Activated CD8-positive, alpha-beta memory T cell treated with anti-CD3 and anti-CD28 coated beads for 4 hours (primary cell): ENCODE data around the gene ABHD17B.
"Not testable (repeated sequence)": the region's sequence is repeated elsewhere in the genome, so short reads cannot be mapped to it uniquely, and the experiment has no call there.

Source experiments
- DNase-seq, 2 donors: peaks; one replicate each; pipeline ENCODE4 v3.0.0-alpha.2; 2020; ENCODE audit warnings: low read depth in 2 of 2

ABHD17B gene

GRCh38 chr9:71911061-71911907, at the start of gene ABHD17B, which contains the start of gene C9orf85:
Gene ABHD17B, minus strand, starts transcription at chr9:71911193. Its CDS starts 36,113 bp downstream, at chr9:71875080.
Gene C9orf85, plus strand, starts transcription at chr9:71911639. Its CDS starts 96 bp downstream, at chr9:71911735.
- DNase-seq = peak; percentile 91 to 94

- DNase-seq = no peak
These were observed 44.4 kb upstream of the ABHD17B start for GRCh38 chr9:71955300-71955915.

- not testable (repeated sequence) for DNase-seq
These were observed 43.7 kb upstream of the ABHD17B start for GRCh38 chr9:71954652-71955051.

GRCh38 chr9:71944754-71945375, 33.9 kb upstream of the ABHD17B start:
- DNase-seq = no peak

- no peak for DNase-seq
These were observed 31.1 kb upstream of the ABHD17B start for GRCh38 chr9:71941998-71942567.

GRCh38 chr9:71941060-71941568, 30.1 kb upstream of the ABHD17B start:
- DNase-seq = no peak

GRCh38 chr9:71937898-71938297, 26.9 kb upstream of the ABHD17B start:
- no peak for DNase-seq

- DNase-seq = no peak
These were observed 26.2 kb upstream of the ABHD17B start for GRCh38 chr9:71937070-71937625.

GRCh38 chr9:71936066-71936465, 25.1 kb upstream of the ABHD17B start:
- no peak for DNase-seq

- no peak for DNase-seq
These were observed 20.2 kb upstream of the ABHD17B start for GRCh38 chr9:71931166-71931565.

- no peak for DNase-seq
These were observed 18.9 kb upstream of the ABHD17B start for GRCh38 chr9:71929791-71930440.

GRCh38 chr9:71929223-71929622, 18.2 kb upstream of the ABHD17B start:
- no peak for DNase-seq

GRCh38 chr9:71928806-71929205, 17.8 kb upstream of the ABHD17B start:
- DNase-seq = no peak

GRCh38 chr9:71928376-71928775, 17.4 kb upstream of the ABHD17B start:
- DNase-seq = no peak

GRCh38 chr9:71925834-71926233, 14.8 kb upstream of the ABHD17B start:
- DNase-seq = no peak

- no peak for DNase-seq
These were observed 13.6 kb upstream of the ABHD17B start for GRCh38 chr9:71924576-71924975.

- DNase-seq = no peak
These were observed 10.3 kb upstream of the ABHD17B start for GRCh38 chr9:71921190-71921814.

GRCh38 chr9:71920456-71921189, 9.6 kb upstream of the ABHD17B start:
- DNase-seq = no peak

GRCh38 chr9:71918419-71918818, 7.4 kb upstream of the ABHD17B start:
- no peak for DNase-seq
